Activated naive CD8-positive, alpha-beta T cell (primary cell): ENCODE measurements around the gene TRPM7.
"Not testable (repeated sequence)": the region's sequence is repeated elsewhere in the genome, so short reads cannot be mapped to it uniquely, and the experiment has no call there.

Experiments
- H3K27ac Mint-ChIP-seq: one replicate; pipeline ENCODE4 v1.8.0; 2021; ENCODE audit warnings: mixed read lengths
- H3K27me3 Mint-ChIP-seq: one replicate; pipeline ENCODE4 v1.8.0; 2021; ENCODE audit warnings: mixed read lengths
- H3K36me3 Mint-ChIP-seq: one replicate; pipeline ENCODE4 v1.8.0; 2021; ENCODE audit warnings: mixed read lengths
- H3K4me1 Mint-ChIP-seq: one replicate; pipeline ENCODE4 v1.8.0; 2021; ENCODE audit warnings: low read depth, mixed read lengths
- H3K4me3 Mint-ChIP-seq: one replicate; pipeline ENCODE4 v1.8.0; 2021; ENCODE audit warnings: mild to moderate bottlenecking, mixed read lengths
- H3K9me3 Mint-ChIP-seq: one replicate; pipeline ENCODE4 v1.8.0; 2021; ENCODE audit warnings: low read depth, mixed read lengths

The TRPM7 gene

DNA sequence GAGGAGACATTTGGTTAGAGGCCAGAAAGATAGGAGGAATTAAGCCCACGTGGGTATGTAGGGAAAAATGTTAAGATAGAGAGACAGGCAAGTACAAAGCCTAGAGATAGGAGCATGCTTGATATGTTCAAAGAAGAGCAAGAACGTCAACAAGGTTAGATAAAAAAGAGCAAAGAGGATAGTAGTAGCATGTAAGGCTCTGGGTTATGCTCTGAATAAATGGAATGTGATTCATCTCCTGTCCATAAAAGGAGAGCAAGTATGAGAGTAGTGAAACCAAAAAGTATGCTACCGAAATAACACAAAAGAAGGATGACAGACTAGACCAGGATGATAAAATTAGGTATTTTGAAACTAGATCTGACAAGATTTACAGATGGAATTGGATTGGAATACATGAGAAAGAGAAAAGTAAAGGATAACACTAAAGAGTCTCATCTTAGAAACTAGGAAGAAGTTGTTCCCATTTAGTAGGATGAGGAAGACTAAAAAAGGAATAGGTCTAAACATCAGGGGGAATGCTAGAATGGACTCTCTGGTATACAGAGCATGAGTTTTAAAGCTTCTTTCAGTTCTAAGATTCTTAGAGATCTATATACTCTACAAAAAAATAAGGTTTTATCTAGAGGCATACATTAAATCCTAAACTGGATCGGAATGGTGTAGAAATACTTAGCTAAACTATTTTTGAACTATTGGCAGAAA, 59.1 kb downstream of the TRPM7 start:
- peaks cover 11% of the 10 kb centered on the region for H3K4me1 Mint-ChIP-seq
- no peaks in the 10 kb centered on the region for H3K27me3 Mint-ChIP-seq
- peak overlapping the region; percentile 72 for H3K27ac Mint-ChIP-seq
- H3K36me3 Mint-ChIP-seq = peaks cover 8% of the 10 kb centered on the region
- H3K4me3 Mint-ChIP-seq = no peak overlapping the region
- H3K9me3 Mint-ChIP-seq = no peaks in the 10 kb centered on the region

DNA sequence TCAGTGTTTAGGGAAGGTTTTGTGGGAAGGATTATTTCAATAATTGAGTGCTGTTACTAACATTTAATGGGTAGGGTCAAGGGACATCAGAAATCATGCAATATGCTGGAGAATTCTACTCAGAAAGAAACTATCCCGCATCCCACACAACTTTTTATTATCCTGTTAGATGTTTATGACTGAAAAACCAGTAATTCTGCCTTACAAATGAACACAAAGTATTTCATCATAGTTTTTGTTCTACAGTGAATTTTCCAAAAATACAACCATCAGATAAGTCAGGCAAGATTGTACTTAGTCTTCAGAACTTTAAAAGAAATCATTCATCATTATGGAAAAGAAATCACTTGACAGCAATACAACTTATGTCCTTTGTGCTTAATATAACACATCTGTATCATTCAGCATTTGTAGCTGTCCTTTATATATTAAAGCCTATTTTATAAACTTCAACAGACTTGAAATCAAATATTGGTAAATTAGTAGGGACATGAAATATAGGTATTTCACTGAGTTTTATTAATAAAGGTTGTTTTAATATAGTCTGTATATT, 61.9 kb downstream of the TRPM7 start:
- H3K27ac Mint-ChIP-seq = peak overlapping the region; percentile 66
- H3K4me3 Mint-ChIP-seq = no peak overlapping the region
- H3K4me1 Mint-ChIP-seq = peaks cover 11% of the 10 kb centered on the region
- H3K9me3 Mint-ChIP-seq = no peaks in the 10 kb centered on the region
- H3K27me3 Mint-ChIP-seq = no peaks in the 10 kb centered on the region
- H3K36me3 Mint-ChIP-seq = peaks cover 8% of the 10 kb centered on the region

DNA sequence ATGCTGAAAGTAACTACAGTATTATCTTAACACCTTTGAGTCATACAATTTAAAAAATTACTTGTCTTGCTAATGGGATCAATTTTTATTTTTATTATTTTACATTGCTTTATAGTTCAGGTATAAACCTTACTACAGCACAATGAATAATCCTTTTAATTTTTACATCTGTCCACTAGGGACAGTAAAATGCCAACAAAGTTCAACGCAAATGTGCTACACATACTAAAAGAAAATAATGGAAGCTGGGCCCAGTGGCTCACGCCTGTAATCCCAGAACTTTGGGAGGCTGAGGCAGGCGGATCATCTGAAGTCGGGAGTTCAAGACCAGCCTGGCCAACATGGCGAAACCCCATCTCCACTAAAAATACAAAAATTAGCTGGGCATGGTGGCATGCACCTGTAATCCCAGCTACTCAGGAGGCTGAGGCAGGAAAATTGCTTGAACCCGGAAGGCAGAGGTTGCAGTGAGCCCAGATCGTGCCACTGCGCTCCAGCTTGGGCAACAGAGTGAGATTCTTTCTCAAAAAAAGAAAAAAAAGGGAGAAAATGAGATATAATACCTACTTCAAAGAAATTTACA, 64.1 kb downstream of the TRPM7 start:
- H3K27ac Mint-ChIP-seq, H3K36me3 Mint-ChIP-seq, H3K4me1 Mint-ChIP-seq, H3K4me3 Mint-ChIP-seq, H3K27me3 Mint-ChIP-seq, H3K9me3 Mint-ChIP-seq: not testable (repeated sequence)

DNA sequence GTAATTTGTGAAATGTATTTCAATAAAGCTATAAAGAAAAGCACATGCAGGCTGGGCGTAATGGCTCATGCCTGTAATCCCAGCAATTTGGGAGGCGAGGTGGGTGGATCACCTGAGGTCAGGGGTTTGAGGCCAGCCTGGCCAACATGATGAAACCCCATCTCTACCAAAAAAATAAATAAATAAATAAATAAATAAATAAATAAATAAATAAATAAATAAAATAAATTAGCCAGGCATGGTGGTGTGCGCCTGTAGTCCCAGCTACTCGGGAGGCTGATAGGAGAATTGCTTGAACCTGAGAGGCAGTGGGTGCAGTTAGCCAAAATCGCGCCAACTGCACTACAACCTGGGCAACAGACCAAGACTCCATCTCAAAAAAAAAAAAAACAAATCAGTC, 69.6 kb downstream of the TRPM7 start:
- H3K36me3 Mint-ChIP-seq, H3K4me3 Mint-ChIP-seq, H3K27me3 Mint-ChIP-seq, H3K4me1 Mint-ChIP-seq, H3K9me3 Mint-ChIP-seq, H3K27ac Mint-ChIP-seq: not testable (repeated sequence)

DNA sequence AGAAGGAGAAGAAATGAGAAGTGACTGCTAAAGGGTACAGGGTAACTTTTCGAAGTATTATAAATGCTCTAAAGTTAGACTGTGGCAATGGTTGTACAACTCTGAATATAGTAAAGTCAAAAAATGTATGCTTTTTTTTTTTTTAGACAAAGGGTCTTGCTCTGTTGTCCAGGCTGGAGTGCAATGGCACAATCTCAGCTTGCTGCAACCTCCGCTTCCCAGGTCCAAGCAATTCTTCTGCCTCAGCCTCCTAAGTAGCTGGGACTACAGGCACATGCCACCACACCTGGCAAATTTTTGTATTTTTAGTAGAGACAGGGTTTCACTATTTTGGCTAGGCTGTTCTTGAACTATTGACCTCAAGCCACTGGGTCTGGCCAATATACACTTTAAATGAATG, 70.0 kb downstream of the TRPM7 start:
- H3K9me3 Mint-ChIP-seq, H3K27ac Mint-ChIP-seq, H3K4me1 Mint-ChIP-seq, H3K27me3 Mint-ChIP-seq, H3K36me3 Mint-ChIP-seq, H3K4me3 Mint-ChIP-seq: not testable (repeated sequence)

DNA sequence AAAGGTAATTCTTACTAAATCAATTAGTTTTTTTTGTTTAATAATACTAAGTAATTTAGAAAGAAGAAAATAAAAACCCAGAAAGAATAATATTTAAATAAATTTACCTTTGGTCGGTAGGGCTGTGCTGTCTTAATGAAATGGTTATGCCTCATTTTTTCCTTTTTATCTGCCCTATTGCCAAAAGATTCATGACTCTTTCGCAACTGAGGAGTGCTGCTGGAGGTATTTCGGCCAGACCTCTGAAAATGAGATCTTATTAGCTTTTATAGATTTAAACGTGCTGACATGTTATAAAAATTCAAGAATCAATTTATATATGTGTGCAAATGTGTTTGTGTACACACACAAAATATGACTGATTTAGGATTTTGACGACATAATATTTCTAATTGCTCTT, 73.0 kb downstream of the TRPM7 start:
- H3K27me3 Mint-ChIP-seq = no peaks in the 10 kb centered on the region
- peaks cover 1% of the 10 kb centered on the region for H3K4me1 Mint-ChIP-seq
- no peaks in the 10 kb centered on the region for H3K9me3 Mint-ChIP-seq
- no peak overlapping the region for H3K27ac Mint-ChIP-seq
- peaks cover 6% of the 10 kb centered on the region for H3K36me3 Mint-ChIP-seq
- H3K4me3 Mint-ChIP-seq = no peak overlapping the region

DNA sequence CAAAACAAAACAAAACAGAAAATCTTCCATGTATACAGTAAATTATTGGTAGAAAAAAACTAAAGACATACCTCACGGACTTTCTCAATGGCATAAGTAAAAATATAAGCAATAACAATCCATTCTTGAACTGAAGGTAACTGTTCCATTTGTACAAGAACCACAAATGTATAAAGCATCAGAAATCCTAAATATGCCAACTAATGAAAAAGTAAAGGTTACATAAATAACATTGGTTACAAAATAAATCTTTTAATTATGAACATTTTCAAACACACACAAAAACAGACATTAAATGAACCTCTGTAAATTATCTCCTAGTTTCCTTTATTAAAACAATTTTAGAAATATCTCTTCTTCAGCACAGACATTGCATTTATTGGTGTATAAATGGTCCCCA, 79.5 kb downstream of the TRPM7 start:
- H3K27ac Mint-ChIP-seq = no peak overlapping the region
- H3K27me3 Mint-ChIP-seq = no peaks in the 10 kb centered on the region
- no peak overlapping the region for H3K4me3 Mint-ChIP-seq
- H3K9me3 Mint-ChIP-seq = peaks cover 6% of the 10 kb centered on the region
- peaks cover 19% of the 10 kb centered on the region for H3K36me3 Mint-ChIP-seq
- peaks cover 1% of the 10 kb centered on the region for H3K4me1 Mint-ChIP-seq

DNA sequence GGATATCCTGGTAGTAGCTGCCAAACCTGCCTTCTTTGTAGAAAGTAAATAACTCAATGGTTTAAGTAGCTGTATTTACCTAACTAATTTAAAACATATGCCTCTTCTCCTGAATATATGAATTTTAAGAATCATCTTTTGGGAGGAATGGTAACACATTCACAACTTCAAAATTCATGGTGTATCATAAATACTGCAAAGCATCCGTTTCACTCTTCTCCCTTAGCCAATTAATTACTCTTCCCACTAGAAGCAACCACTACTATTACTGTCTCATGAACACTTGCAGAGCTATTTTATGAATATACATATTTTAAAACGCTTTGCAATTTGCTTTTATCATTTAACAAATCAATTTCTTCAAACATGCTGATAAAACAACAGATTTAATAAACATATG, 81.1 kb downstream of the TRPM7 start:
- Mint-ChIP-seq H3K27ac (no peak overlapping the region), H3K36me3 (peaks cover 21% of the 10 kb centered on the region), H3K9me3 (peaks cover 6% of the 10 kb centered on the region), H3K4me1 (no peaks in the 10 kb centered on the region), H3K4me3 (no peak overlapping the region), H3K27me3 (no peaks in the 10 kb centered on the region)

DNA sequence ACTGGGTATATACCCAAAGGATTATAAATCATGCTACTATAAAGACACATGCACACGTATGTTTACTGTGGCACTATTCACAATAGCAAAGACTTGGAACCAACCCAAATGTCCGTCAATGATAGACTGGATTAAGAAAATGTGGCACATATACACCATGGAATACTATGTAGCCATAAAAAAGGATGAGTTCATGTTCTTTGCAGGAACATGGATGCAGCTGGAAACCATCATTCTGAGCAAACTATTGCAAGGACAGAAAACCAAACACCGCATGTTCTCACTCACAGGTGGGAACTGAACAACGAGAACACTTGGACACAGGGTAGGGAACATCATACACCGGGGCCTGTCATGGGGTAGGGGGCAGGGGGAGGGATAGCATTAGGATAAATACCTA, 84.6 kb downstream of the TRPM7 start:
- H3K4me1 Mint-ChIP-seq, H3K27ac Mint-ChIP-seq, H3K9me3 Mint-ChIP-seq, H3K4me3 Mint-ChIP-seq, H3K27me3 Mint-ChIP-seq: not testable (repeated sequence)
- H3K36me3 Mint-ChIP-seq = peaks cover 23% of the 10 kb centered on the region

DNA sequence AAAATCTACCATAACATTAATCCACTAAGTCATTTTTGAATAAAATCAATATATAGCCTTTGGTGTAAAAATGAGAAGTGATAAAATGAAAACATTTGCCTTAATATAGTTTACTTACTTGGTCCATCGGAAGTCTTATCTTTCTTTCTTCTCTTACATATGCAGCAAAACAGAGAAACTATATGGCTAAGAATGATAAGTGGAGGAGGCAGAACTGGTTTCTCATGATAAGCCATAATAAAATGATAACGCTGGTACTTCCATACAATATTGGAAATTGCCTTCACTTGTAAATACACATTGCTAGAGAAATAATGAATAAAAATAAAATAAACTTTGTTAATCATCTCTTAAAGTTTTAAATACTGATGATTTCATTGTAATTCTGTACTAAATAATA, 92.3 kb downstream of the TRPM7 start:
- H3K4me3 Mint-ChIP-seq = no peak overlapping the region
- no peaks in the 10 kb centered on the region for H3K27me3 Mint-ChIP-seq
- no peak overlapping the region for H3K27ac Mint-ChIP-seq
- peaks cover 14% of the 10 kb centered on the region for H3K36me3 Mint-ChIP-seq
- H3K9me3 Mint-ChIP-seq = no peaks in the 10 kb centered on the region
- no peaks in the 10 kb centered on the region for H3K4me1 Mint-ChIP-seq

DNA sequence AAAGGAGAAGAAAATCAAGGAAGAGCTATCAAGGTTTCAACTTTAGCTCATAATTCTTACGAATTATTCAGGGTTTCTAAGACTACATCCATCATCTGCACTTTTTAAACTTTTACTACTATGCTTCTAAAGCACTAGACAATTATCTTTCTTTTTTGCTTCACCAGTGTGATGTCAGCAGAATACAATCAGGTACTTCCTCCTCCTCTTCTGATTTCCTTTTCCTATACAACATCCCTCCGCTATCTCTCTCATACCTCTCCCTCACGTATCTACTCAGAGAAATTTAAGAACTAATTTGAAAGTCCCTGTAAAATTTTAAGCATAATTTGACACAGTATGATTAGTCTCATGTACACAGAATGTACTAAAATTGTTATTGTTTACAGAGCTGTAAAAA, 92.8 kb downstream of the TRPM7 start:
- H3K27me3 Mint-ChIP-seq = no peaks in the 10 kb centered on the region
- no peak overlapping the region for H3K4me3 Mint-ChIP-seq
- no peak overlapping the region for H3K27ac Mint-ChIP-seq
- no peaks in the 10 kb centered on the region for H3K4me1 Mint-ChIP-seq
- no peaks in the 10 kb centered on the region for H3K9me3 Mint-ChIP-seq
- H3K36me3 Mint-ChIP-seq = peaks cover 14% of the 10 kb centered on the region

DNA sequence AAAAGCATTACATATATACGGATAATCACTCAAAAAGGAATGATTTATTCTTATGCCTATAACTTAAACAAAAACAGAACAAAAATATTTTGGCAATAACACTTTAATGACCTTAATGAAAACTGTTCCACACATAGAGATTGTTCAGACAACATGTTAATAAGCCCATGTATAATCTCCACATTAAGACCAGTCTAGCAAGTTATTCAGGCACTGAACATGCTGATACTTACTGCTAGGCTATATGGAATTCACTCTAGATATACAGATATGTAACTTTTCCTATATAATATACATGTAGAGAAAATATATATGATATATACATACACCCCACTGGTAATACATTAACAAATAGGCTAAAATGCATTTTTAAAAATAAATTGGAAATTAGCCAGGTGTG, 96.3 kb downstream of the TRPM7 start:
- Mint-ChIP-seq H3K27me3 (no peaks in the 10 kb centered on the region), H3K4me1 (no peaks in the 10 kb centered on the region), H3K27ac (no peak overlapping the region), H3K9me3 (no peaks in the 10 kb centered on the region), H3K4me3 (no peak overlapping the region), H3K36me3 (peaks cover 19% of the 10 kb centered on the region)

DNA sequence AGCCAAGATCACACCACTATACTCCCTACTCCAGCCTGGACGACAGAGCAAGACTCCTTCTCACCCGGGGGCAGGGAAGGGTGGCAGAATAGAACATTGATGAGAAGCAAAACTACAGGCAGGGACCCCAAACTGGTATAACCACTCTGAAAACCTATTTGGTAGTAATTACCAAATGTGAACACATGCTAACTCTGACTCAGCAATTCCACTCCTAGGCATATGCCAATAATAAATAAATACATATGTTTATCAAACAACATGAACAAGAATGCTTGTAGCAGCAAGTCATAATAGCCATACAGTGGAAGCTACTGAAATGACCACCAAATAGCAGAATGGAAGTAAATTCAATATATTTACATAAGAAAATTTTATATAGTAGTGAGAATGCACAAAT, 109.1 kb downstream of the TRPM7 start:
- H3K27me3 Mint-ChIP-seq = no peaks in the 10 kb centered on the region
- H3K27ac Mint-ChIP-seq = no peak overlapping the region
- peaks cover 7% of the 10 kb centered on the region for H3K36me3 Mint-ChIP-seq
- H3K4me3 Mint-ChIP-seq = no peak overlapping the region
- no peaks in the 10 kb centered on the region for H3K4me1 Mint-ChIP-seq
- no peaks in the 10 kb centered on the region for H3K9me3 Mint-ChIP-seq

DNA sequence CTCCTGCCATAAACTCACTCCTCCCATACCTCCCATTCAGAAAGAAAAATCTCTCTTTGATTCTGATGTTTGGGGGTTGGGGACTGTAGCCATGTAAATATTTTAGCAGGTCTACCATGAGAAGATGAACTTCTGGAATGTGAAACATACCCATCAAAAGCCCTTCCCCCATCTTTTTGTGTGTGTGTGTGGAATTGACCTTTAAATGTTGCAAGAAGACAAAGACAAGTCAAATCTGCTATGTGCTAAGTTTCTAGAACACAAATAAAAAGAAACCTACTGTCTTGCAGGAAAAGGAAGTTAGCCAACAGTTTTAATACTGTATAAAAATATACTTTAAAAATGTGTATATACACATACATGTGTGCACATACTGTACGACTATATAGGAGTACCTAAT, 110.4 kb downstream of the TRPM7 start:
- H3K9me3 Mint-ChIP-seq = no peaks in the 10 kb centered on the region
- H3K4me1 Mint-ChIP-seq = no peaks in the 10 kb centered on the region
- peaks cover 3% of the 10 kb centered on the region for H3K36me3 Mint-ChIP-seq
- H3K4me3 Mint-ChIP-seq = no peak overlapping the region
- no peak overlapping the region for H3K27ac Mint-ChIP-seq
- no peaks in the 10 kb centered on the region for H3K27me3 Mint-ChIP-seq

DNA sequence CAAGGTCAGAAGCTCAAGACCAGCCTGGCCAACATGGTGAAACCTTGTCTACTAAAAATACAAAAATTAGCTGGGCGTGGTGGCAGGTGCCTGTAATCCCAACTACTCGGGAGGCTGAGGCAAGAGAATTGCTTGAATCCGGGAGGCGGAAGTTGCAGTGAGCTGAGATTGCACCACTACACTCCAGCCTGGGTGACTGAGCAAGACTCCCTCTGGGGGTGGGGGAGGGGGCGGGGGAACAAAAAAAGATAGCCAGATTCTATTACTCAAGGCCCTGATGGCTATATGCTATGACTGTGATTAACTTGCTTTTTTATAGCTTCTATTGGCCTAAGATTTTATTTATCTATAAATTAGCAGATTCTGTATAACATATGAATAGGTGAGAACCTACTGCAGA, 112.8 kb downstream of the TRPM7 start:
- H3K36me3 Mint-ChIP-seq, H3K27me3 Mint-ChIP-seq, H3K4me3 Mint-ChIP-seq, H3K4me1 Mint-ChIP-seq, H3K9me3 Mint-ChIP-seq, H3K27ac Mint-ChIP-seq: not testable (repeated sequence)

DNA sequence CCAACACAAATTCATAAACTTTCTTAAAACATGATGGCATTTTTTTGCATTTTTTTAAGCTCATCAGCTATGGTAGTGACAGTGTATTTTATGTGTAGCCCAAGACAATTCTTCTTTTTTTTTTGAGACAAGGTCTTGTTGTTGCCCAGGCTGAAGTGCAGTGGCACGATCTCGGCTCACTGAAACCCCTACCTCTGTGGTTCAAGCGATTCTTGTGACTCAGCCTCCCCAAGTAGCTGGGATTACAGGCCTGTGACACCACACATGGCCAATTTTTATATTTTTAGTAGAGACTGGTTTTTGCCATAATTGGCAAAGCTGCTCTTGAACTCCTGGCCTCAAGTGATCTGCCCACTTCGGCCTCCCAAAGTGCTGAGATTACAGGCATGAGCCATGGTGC, 122.8 kb downstream of the TRPM7 start:
- Mint-ChIP-seq H3K9me3 (no peaks in the 10 kb centered on the region), H3K4me3 (no peak overlapping the region), H3K27me3 (no peaks in the 10 kb centered on the region), H3K4me1 (peaks cover 3% of the 10 kb centered on the region), H3K36me3 (peaks cover 9% of the 10 kb centered on the region), H3K27ac (peak overlapping the region; percentile 56)
